H54 (cell line): ENCODE measurements around the gene TPPP3.
"Not testable (repeated sequence)": the region's sequence is repeated elsewhere in the genome, so short reads cannot be mapped to it uniquely, and the experiment has no call there.

Experiments used
- DNase-seq: peaks from one replicate; pipeline ENCODE4 v3.0.0; 2011; ENCODE audit warnings: low spot score, mixed read lengths; ENCODE audit not compliant: insufficient read length
- FAIRE-seq: peaks from 3 replicates; lab custom pipeline; 2011; peaks lifted over from hg19 to GRCh38; lab: Jason Lieb, UNC
- POLR2A ChIP-seq: IDR thresholded peaks from 2 replicates; pipeline ENCODE4 v1.6.1; 2011; ENCODE audit warnings: low read depth, mild to moderate bottlenecking, low read length

TPPP3 gene

GRCh38 chr16:67419931-67420330 is 26.6 kb upstream of the TPPP3 start:
- DNase-seq (no peak), FAIRE-seq (no peak)
- TF ChIP-seq POLR2A, result no peak

- DNase-seq (no peak), FAIRE-seq (no peak)
- no peak for TF ChIP-seq POLR2A
Measured at GRCh38 chr16:67419502-67419901, 26.2 kb upstream of the TPPP3 start.

- no peak for FAIRE-seq
- no peak for DNase-seq
- no peak for TF ChIP-seq POLR2A
Measured at GRCh38 chr16:67417333-67418061, 24.2 kb upstream of the TPPP3 start.

- no peak for FAIRE-seq
- TF ChIP-seq POLR2A, result 0 out of 2 replicates have a peak, but pooled peaks have one; percentile 30
- DNase-seq, result peak; percentile 74
Measured at GRCh38 chr16:67415872-67416793, 22.8 kb upstream of the TPPP3 start, which contains the start of gene ZDHHC1. TSS of gene ZDHHC1 (minus strand) at chr16:67416477. CDS start at chr16:67407775, 8,702 bp downstream.

GRCh38 chr16:67415421-67415820 is 22.1 kb upstream of the TPPP3 start:
- FAIRE-seq, DNase-seq: not testable (repeated sequence)

- FAIRE-seq, result no peak
- no peak for TF ChIP-seq POLR2A
- DNase-seq, result no peak
Measured at GRCh38 chr16:67413978-67414911, 20.9 kb upstream of the TPPP3 start.

- no peak for TF ChIP-seq POLR2A
- FAIRE-seq, result no peak
Measured at GRCh38 chr16:67412294-67412693, 19.0 kb upstream of the TPPP3 start.

GRCh38 chr16:67411339-67411738 is 18.0 kb upstream of the TPPP3 start:
- TF ChIP-seq POLR2A, result no peak
- DNase-seq, result no peak
- FAIRE-seq, result no peak

More at GRCh38 chr16:67412294-67412693, 19.0 kb upstream of the TPPP3 start:
- DNase-seq, result no peak

- TF ChIP-seq POLR2A, result no peak
- DNase-seq, result no peak
- no peak for FAIRE-seq
Measured at GRCh38 chr16:67409631-67410030, 16.3 kb upstream of the TPPP3 start.

- no peak for FAIRE-seq
- no peak for DNase-seq
- TF ChIP-seq POLR2A, result no peak
Measured at GRCh38 chr16:67407788-67408452, 14.6 kb upstream of the TPPP3 start.

GRCh38 chr16:67407176-67407787 is 14.0 kb upstream of the TPPP3 start:
- TF ChIP-seq POLR2A, result no peak
- DNase-seq (no peak), FAIRE-seq (no peak)
